Gastroesophageal sphincter (tissue), 3 donors: ENCODE data around the gene WWP2.

Source experiments
- CTCF ChIP-seq, 4 experiments: fragments of 200-600 bp in 2 of 4; fragments of 450-650 bp in 2 of 4; sonication (generic) in 1 of 4; IDR thresholded peaks; one replicate each; pipeline ENCODE4 v1.5.1; 2017 to 2019; ENCODE audit warnings: antibody characterized with exemption in 4 of 4, mild to moderate bottlenecking in 2 of 4, moderate library complexity in 2 of 4
- EP300 ChIP-seq: sonication (generic); formaldehyde crosslinking; IDR thresholded peaks from one replicate; pipeline ENCODE4 v1.6.1; 2017; ENCODE audit warnings: antibody characterized with exemption, mild to moderate bottlenecking
- POLR2A ChIP-seq, 2 donors: fragments of 450-650 bp; IDR thresholded peaks; one replicate each; pipeline ENCODE4 v1.6.1; 2017; ENCODE audit warnings: antibody characterized with exemption in 2 of 2, mild to moderate bottlenecking in 2 of 2, moderate library complexity in 1 of 2

GRCh38 chr16:69880640-69881133, 118.6 kb downstream of the WWP2 start:
- TF ChIP-seq EP300: no peak
- TF ChIP-seq POLR2A (IDR thresholded peaks at IDR 0.05): no peak
- TF ChIP-seq CTCF (IDR thresholded peaks at IDR 0.05): no peak
